GM18868 (cell line): ENCODE data around the gene HSPG2.
"Not testable (repeated sequence)": the region's sequence is repeated elsewhere in the genome, so short reads cannot be mapped to it uniquely, and the experiment has no call there.

Experiments used
- ATAC-seq: cut with Tn5 transposase; IDR thresholded peaks from one replicate; pipeline ENCODE4 v1.9.1; 2021; ENCODE audit warnings: mild to moderate bottlenecking, moderate library complexity; ENCODE audit not compliant: unreplicated experiment

HSPG2 gene

DNA sequence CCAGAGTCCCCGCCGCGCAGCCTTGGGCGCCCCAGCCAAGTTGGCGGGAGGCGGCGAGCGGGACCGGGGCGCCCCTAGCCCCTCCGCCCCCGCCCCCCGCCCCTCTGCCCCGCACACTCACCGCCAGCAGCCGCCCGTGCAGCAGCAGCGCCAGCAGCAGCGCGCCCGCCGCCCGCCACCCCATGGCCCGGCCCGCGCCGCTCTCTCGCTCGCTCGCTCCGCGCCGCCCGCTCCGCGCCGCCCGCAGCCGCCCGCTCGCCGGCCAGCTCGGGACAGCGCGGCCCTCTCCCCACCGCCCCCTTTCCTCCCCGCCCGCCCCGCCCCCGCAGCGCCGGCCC is at the start of gene HSPG2:
Gene HSPG2 (minus strand): TSS at position 277 of the 338 bp plus-strand sequence. CDS start 93 bp downstream, at position 184.
- peak; percentile 14 for ATAC-seq

DNA sequence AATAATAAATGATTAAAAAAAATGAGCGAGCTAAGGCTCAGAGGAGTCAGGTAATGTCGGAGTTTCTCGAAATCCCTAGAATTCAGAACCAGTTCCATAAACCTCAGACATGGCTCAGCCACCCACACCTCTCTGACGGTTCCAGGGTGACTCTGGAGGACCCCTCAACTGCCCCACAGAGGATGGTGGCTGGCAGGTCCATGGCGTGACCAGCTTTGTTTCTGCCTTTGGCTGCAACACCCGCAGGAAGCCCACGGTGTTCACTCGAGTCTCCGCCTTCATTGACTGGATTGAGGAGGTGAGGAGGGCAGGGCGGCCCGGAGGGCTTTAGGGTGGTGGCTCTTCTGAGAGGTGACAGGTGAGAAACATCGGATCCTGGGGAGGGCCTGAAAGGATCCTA is 49.3 kb upstream of the HSPG2 start:
- not testable (repeated sequence) for ATAC-seq

DNA sequence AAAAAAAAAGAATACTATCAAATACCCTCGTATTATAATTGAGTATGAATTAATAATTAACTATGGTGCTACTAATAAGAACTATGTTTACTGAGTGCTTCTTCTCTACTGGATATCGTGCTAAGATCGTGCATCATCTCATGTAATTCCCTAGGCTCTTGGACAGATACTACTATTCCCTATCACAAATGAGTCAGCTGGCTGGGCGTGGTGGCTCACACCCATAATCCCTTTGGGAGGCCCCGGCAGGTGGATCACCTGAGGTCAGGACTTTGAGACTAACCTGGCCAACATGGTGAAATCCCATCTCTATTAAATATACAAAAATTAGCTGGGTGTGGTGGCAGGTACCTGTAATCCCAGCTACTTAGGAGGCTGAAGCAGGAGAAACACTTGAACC is 48.8 kb upstream of the HSPG2 start:
- not testable (repeated sequence) for ATAC-seq

DNA sequence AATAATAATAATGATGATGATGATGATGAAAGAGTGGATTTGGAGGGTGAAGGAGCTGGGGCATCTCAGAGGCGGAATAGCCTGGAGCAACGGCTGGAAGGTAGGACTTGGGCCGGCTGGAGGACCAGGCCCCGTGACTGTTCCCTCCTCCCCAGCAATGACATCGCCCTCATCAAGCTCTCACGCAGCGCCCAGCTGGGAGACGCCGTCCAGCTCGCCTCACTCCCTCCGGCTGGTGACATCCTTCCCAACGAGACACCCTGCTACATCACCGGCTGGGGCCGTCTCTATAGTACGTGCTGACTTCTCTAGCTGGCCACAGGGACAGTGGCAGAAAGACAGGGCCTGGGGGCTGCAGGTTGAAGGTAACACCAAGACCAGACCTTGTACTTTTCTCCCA is 46.4 kb upstream of the HSPG2 start:
- not testable (repeated sequence) for ATAC-seq

DNA sequence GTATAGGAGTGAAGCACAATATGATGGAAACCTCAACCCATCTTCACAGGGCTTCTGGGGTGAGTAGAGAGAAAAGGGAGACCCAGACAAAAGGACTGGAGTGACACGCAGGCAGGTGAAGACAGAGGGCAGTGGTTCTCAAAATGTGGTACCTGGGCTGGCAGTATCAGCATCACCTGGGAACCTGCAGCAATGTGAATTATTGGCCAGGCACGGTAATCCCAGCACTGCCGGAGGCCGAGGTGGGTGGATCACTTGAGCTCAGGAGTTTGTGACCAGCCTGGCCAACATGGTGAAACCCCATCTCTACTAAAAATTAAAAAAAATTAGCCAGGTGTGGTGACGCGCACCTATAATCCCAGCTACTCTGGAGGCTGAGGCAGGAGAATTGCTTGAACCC is 45.0 kb upstream of the HSPG2 start:
- not testable (repeated sequence) for ATAC-seq

DNA sequence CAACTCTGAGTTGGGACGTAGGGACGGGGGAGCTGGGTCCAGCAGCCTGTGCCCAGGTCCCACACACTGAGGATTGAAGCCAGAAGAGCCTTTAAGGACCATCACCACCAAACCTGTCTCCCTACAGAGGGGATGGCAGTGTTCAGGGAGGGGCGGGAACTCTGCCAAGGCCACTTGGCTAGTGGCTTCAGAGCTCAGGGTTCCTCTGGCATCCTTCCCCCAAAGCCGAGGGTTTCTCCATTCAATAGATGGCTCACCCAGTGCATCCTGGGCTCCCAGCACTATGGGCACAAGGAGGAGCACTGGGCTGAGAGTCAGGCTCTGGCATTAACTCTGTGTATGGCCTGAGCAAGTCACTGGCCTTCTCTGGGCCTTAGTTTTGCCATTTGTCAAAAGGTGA is 44.1 kb upstream of the HSPG2 start:
- ATAC-seq: not testable (repeated sequence)

DNA sequence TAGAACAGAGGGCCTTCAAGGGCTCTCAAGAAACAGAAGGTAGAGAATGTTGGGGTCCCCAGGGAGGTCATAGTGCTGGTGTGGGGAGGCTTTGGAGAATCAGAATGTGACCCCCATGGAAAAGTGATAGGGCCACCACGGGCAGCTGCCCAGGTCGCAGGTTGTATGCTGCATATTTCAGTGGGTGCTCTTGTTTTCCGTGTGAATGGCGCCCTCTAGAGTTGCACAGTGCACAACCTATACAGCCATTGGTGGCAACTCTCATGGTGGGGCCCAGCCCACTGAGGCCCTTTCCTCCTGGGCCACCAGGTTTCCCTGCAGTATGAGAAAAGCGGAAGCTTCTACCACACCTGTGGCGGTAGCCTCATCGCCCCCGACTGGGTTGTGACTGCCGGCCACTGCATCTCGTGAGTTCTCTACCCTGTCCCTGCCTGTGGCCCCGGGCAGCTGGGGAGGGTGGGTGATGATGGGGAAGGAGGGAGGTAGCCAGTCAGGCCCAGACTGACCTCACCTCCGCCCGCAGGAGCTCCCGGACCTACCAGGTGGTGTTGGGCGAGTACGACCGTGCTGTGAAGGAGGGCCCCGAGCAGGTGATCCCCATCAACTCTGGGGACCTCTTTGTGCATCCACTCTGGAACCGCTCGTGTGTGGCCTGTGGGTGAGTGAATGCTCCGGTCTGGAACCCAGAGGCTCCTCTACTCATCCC is 43.6 kb upstream of the HSPG2 start:
- not testable (repeated sequence) for ATAC-seq

DNA sequence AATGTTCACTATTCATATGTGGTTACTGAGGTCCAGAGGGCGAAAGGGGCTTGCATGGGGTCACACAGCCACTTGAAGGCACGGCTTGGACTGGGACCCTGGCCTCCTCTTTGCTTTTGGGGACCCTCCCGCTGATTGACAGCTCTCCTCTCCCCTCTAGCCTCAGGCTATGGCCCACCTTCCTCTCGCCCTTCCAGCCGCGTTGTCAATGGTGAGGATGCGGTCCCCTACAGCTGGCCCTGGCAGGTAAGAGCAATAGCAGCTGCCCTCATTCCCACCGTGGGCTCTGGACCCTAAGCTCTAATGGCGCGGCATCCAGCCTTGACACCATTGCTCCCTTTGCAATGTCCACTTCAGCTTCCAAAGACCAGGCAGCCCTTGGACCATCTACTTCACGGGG is 41.1 kb upstream of the HSPG2 start:
- ATAC-seq: not testable (repeated sequence)

DNA sequence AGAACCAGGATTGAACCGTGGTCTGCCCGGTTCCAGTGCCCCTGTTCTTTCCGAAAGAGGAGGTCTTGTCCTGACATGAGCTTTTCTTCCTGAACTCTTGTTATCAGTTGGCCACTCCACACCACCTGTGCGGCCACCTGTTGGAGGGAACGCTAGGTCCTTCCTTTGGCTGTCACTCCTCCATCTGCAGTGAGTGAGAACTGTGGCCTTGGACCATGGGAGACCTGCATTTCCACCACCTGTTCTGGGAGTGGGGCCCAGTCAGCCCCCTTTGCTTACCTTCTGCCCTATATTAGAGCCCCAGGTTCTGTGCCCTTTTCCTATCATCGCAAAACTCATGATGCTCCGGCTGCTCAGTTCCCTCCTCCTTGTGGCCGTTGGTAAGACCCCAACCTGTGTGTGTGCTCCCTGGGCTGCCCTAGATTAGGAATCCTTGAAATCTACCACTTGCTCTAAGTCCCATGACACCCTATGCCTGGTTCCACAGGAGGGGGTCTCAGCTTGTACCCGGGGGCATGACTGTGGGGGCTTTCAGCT is 39.7 kb upstream of the HSPG2 start, which contains the start of gene CELA3B:
Gene CELA3B (plus strand): TSS at position 320 of the 537 bp plus-strand sequence. CDS start 18 bp downstream, at position 338.
- not testable (repeated sequence) for ATAC-seq

DNA sequence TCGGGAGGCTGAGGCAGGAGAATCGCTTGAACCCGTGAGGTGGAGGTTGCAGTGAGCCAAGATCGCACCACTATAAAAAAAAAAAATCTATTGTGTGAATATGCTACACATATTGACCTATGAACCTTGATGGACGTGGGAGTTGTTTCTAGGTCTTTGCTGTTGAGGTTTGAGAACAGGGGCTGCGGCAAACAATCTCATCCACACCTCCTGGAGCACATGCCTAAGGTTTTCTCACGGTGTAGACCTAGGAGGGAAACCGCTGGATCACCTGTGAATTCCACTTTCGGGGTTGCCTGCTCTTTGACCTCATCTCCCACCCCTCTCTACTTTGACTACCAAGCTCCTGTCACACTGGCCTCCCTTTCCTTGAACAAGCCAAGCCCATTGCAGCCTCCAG is 38.2 kb upstream of the HSPG2 start:
- ATAC-seq: not testable (repeated sequence)

DNA sequence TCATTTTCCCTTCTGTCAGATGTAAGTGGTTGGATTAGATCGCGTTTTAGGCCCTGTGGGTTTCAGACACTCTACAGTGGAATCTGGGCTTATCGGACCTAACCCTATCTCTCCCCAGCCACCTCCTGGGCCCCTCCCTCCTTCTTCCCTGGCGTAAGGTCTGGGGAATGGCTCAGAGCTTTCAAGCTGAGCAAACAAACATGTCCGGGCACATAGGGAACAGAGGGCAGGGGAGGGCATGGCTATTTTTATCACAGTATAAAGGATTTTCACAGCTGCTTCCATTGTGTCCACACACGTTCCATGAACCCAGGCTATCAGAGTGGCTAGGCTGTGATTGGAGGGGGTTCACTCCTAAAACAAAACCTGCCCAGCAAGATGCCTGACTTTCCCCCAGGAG is 37.6 kb upstream of the HSPG2 start:
- not testable (repeated sequence) for ATAC-seq

DNA sequence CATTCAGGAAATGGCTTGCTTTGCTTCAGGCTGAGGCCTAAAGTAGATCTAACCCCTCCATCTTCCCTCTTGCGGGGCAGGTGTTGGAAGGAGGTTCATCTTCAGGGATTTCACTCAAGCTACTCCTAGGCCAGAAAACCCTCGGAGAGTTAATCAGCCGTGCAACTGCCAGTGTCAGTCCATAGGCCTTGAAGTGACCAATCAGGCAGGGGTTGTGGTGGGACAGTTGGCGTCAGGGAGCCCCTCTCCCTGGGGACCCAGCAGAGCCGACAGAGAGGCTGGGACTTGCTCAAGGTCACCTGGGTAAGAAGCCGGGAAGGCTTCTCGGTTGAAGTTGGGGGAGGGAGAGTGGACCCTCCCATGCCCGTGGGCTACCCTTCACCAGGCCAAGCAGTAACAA is 36.8 kb upstream of the HSPG2 start:
- ATAC-seq: not testable (repeated sequence)

DNA sequence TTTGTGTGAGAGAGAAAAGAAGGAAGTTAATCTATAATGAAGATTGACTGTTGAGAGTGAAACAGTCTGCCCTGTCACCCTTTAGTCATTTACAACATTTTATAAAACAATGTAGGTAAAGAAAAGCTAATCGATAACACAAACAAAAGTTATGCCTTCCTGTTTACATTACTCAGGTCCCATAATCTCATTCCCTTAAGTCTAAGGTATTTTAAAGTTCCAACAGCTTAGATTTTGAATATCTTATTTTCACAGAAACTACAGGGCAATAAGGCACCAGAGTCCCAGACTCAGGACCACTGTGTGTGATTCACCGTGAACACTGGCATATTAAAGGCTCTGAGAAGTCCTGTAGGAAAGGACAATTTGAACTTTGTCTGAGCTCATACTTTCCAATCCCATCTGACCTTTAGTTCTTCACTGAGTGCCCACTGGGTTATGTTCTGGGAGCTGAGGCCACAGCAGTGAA is 35.9 kb upstream of the HSPG2 start:
- not testable (repeated sequence) for ATAC-seq

DNA sequence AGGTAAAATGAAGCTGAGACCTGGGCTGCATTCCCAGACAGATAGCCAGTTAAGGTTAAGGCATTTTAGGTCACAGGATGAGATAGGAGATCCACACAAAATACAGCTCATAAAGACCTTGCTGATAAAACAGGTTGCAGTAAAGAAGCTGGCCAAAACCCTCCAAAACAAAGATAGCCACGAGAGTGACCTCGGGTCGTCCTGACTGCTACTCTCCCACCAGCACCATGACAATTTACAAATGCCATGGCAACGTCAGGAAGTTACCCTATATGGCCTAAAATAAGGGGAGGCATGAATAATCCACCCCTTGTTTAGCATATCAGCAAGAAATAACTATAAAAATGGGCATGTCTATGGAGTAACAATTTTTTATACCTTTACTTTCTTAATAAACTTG is 33.4 kb upstream of the HSPG2 start:
- ATAC-seq: not testable (repeated sequence)

DNA sequence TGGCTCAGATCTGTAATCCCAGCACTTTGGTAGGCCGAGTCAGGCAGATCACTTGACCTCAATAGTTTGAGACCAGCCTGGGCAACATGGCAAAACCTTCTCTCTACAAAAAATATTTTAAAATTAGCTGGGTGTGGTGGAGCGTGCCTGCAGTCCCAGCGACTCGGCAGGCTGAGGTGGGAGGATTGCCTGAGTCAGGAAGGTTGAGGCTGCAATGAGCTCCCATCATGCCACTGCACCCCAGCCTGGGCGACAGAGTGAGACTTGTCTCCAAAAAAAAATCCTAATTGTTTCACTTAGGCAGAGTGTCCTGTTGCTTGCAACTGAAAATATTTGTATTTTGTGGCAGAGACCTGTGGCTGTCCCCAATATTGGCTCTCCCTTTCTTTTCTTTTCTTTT is 32.0 kb upstream of the HSPG2 start:
- ATAC-seq: not testable (repeated sequence)

DNA sequence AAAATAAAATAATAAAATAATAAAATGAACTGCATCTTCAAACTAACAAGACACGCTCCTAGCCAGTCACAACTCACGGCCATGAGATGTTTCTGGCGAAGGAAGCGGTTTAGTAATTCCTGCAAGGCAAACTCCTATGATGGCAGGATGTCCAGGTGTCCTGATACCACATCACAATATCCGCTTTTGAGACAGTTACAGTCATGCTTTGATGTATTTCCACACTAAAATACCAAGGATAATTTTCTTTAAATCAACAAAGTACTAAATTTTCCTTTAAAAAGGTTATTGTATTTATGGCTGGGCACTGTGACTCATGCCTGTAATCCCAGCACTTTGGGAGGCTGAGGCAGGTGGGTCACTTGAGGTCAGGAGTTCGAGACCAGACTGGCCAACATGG is 30.1 kb upstream of the HSPG2 start:
- ATAC-seq: not testable (repeated sequence)

DNA sequence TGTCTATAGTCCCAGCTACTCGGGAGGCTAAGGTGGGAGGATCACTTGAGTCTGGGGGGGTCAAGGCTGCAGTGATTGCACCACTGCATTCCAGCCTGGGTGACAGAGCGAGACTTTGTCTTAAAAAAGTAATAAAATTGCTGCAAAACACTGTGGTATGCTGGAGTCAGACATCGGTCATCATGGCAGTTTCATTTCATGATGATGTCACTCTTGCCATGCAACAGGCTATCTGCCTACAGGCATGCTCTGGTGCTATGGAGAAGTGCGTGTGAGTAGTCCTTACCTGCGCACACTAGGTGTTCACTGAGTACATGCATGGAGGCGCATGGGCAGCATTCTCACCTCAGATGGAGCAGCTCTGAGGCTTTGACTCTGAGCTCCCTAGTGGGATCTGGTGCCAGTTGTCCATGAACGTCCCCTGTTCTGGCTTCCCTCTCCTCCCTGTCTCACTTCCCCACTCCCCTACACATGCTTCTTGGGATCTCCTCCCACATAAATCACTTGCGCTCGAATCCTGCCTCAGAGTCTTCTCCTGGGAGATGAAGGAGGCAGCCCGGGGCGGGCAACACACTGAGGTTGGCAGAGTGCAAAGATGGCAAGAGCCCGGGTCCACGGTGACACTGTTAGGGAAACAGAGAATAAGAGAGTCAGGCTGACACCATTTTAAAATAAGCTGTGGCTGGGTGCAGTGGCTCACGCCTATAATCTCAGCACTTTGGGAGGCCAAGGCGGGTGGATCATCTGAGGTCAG is 29.3 kb upstream of the HSPG2 start:
- no peak for ATAC-seq

DNA sequence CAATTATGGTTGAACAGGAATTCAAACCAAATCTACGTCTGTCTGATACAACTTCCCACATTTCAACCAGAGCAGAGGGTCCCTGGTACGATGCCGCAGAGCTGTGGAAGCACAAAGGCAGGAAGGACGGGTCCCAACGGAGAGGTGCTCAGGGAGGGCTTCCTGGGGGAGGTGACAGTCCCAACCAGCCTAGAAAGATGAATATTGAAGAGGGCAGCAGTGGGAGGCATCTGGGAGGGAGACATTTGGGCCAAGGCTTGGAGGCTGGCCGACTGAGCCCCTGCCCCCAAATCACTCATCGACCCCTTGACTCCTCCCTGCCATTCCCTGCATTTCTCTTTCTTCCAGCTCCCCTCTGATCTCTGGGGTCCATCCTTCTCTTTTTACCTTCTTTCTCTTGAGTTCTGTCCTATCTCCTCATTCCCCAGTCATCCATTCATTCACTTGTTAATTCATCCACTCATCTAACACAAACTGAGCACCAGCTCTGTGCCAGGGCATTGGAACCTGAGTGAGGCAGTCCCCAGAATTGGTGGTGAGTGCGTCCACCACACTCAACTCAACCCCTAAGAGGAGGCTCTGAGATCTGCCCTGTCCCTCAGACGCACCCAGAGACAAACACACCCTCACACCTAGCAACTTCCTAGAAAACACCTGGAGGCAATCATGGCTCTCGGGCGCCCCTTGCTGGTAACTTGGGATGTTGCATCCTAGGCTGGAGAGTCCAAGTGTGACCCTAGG is 26.5 kb upstream of the HSPG2 start:
- ATAC-seq: peak; percentile 52

DNA sequence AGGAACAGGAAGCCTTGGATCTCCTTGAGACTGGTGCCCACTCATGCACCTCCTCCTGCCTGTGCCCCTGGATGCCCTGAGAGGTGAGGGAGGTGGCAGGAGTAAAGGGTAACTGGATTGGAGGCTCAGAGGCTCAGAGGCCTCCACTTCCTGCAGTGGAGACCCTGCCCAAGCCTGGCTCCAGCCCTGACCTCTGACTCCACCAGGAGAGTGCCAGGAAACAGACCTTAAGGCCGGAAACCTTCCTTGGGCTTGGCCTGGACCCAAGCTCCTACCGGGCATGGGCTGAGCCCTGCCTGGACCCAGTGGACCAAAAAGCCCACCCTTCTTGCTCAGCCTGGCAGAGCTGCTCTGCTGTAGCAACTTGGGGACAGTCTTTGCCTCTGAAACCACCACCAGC is 24.7 kb upstream of the HSPG2 start:
- no peak for ATAC-seq

DNA sequence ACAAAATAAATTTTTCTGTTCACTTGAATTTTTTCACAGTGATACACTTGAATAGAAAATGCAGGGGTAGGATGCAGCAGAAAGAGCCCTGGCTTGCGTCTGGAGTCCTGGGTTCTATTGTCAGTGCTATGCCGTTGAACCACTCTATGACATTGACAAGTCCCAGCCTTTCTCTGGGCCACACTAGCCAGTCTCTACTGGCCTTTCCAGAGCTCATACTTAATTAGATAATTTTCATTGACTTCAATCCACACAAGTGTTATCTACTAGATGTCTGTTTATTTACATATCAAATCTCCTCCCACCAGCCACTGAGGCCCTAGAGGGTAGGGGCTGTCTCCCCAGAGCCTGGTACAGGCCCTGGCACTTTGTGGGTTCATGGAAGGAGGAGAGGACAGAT is 24.2 kb upstream of the HSPG2 start:
- ATAC-seq: no peak
